ENCODE measurements around the gene EHBP1L1. TPM values are rescaled to one million over a fixed set of nuclear protein-coding genes. Genes with fewer than 3 reads are reported as not detected.
A peak's percentile ranks its signal among the peaks of the same experiment; 100 is the strongest.

Gene EHBP1L1
- total RNA-seq, 1 donor from 2014 or later = 4.7 TPM

DNA sequence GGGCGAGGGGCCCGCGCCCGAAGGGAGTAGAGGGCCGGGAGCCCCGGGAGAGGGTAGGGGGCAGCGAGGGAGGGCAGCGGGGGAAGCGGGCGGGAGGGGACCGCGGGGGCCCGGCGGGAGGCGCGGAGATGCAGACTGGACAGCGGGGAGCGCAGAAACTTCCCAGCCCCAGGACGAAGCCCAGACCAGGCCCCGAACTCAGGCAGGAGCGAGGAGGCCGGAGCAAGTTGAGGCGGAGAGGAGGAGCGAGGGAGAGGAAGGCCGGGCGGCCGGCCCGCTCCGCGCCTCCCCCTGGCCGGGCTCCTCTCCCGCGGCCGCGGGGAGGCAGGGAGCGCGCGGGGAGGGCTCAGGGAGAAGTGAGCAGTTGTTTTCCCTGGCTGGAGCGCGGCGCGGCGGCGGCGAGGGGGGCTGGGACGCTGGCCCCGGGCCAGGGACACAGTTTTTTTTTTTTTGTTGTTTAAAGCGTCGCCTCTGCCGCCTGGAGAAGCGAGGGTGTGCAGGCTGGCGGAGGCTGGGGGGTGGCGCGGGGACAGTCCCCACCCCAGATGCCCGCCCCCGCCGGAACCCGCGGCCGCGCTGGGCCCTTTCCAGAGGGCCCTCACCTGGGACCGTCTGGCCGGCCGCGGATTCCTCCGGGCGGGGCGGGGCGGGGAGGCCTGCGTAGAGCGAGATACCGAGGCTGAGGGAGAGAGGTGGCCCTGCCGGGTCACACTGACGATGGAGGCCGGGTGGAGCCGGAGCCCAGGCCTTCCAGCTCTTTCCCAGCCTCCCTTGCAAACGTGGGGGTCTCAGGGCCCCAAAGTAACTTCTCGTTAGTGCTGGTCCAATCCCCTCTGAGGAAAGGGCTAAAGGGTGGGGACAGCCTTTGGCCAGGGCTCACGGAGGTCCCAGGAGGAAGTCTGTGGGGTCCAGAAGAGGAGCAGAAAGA is 17.6 kb upstream of the EHBP1L1 start, which contains the start of gene LTBP3:
LTBP3 (minus strand) TSS at position 358 of the 928 bp plus-strand sequence. CDS start 400 bp downstream, outside the sequence.
- Mint-ChIP-seq H3K9me3 (ENCODE audit: unreplicated experiment) (no peaks in the 10 kb centered on the region), H3K36me3 (ENCODE audit: low read depth, unreplicated experiment) (peaks cover 7% of the 10 kb centered on the region), H3K4me3 (ENCODE audit: unreplicated experiment) (peak within 1 kb of the TSS; percentile 80), H3K27me3 (ENCODE audit: unreplicated experiment) (peaks cover 38% of the 10 kb centered on the region), H3K27ac (ENCODE audit: unreplicated experiment) (no peak within 1 kb of the TSS), H3K4me1 (ENCODE audit: unreplicated experiment) (peaks cover 19% of the 10 kb centered on the region)
- no peak for DNase-seq (ENCODE audit: low spot score)
- TF ChIP-seq, protein P1, sequence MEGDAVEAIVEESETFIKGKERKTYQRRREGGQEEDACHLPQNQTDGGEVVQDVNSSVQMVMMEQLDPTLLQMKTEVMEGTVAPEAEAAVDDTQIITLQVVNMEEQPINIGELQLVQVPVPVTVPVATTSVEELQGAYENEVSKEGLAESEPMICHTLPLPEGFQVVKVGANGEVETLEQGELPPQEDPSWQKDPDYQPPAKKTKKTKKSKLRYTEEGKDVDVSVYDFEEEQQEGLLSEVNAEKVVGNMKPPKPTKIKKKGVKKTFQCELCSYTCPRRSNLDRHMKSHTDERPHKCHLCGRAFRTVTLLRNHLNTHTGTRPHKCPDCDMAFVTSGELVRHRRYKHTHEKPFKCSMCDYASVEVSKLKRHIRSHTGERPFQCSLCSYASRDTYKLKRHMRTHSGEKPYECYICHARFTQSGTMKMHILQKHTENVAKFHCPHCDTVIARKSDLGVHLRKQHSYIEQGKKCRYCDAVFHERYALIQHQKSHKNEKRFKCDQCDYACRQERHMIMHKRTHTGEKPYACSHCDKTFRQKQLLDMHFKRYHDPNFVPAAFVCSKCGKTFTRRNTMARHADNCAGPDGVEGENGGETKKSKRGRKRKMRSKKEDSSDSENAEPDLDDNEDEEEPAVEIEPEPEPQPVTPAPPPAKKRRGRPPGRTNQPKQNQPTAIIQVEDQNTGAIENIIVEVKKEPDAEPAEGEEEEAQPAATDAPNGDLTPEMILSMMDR (IDR thresholded peaks at IDR 0.05; ENCODE audit: unreplicated experiment) = no peak

DNA sequence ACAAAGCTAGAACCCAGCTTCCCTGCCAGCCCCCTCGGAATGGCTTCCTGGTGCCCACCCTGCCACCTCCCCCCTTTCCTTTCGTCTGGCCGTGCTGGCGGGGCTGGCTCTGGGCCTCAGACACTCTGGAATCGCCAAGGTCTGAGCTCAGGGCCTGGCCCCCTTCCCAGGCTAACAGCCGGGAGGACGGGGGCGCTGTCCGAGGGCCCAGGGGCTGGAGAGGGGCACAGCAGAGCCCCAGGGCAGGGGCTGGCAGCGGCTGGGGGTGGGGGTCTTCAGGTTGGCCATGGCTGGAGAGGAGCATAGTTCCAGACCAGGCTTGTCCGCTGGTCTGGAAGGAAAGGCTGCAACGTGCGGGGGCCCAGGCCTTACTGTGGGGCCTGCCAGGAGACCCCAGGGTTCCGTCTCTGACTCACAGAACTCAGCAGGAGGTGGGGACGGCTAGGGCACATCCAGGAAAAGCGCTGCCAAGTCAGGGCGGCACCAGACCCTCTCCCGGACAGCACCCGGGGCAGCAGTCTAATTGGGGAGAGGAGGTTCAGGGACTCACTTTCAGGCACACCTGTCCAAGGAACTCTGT is 16.8 kb upstream of the EHBP1L1 start:
- H3K36me3 Mint-ChIP-seq (ENCODE audit: low read depth, unreplicated experiment) = peaks cover 7% of the 10 kb centered on the region
- DNase-seq (ENCODE audit: low spot score) = no peak
- no peaks in the 10 kb centered on the region for H3K9me3 Mint-ChIP-seq (ENCODE audit: unreplicated experiment)
- no peak overlapping the region for H3K4me3 Mint-ChIP-seq (ENCODE audit: unreplicated experiment)
- TF ChIP-seq, protein P1 (IDR thresholded peaks at IDR 0.05; ENCODE audit: unreplicated experiment) = no peak
- H3K4me1 Mint-ChIP-seq (ENCODE audit: unreplicated experiment) = peaks cover 19% of the 10 kb centered on the region
- no peak overlapping the region for H3K27ac Mint-ChIP-seq (ENCODE audit: unreplicated experiment)
- peaks cover 40% of the 10 kb centered on the region for H3K27me3 Mint-ChIP-seq (ENCODE audit: unreplicated experiment)

DNA sequence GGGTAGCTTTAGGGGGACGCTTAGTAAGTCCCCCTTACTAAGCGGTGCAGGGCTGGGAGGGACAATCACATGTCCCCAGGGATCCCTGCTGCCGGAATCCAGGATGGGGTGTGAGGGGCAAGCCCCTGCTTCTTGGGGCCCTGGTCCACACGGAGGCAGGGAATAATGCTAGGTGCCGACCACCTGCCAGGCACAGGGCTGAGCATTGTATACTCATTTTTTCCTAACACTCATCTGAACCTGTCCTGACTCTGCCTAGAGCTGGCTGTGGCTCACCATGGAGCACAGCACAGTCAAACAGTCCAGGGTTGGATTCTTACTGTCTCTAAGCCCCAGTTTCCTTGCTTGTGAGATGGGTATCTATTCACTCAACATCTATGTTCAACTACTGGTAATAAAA is 16.3 kb upstream of the EHBP1L1 start:
- TF ChIP-seq, protein P1 (IDR thresholded peaks at IDR 0.05; ENCODE audit: unreplicated experiment) = no peak
- H3K9me3 Mint-ChIP-seq (ENCODE audit: unreplicated experiment) = no peaks in the 10 kb centered on the region
- no peak overlapping the region for H3K27ac Mint-ChIP-seq (ENCODE audit: unreplicated experiment)
- peaks cover 7% of the 10 kb centered on the region for H3K36me3 Mint-ChIP-seq (ENCODE audit: low read depth, unreplicated experiment)
- peaks cover 19% of the 10 kb centered on the region for H3K4me1 Mint-ChIP-seq (ENCODE audit: unreplicated experiment)
- no peak for DNase-seq (ENCODE audit: low spot score)
- peaks cover 37% of the 10 kb centered on the region for H3K27me3 Mint-ChIP-seq (ENCODE audit: unreplicated experiment)
- no peak overlapping the region for H3K4me3 Mint-ChIP-seq (ENCODE audit: unreplicated experiment)

DNA sequence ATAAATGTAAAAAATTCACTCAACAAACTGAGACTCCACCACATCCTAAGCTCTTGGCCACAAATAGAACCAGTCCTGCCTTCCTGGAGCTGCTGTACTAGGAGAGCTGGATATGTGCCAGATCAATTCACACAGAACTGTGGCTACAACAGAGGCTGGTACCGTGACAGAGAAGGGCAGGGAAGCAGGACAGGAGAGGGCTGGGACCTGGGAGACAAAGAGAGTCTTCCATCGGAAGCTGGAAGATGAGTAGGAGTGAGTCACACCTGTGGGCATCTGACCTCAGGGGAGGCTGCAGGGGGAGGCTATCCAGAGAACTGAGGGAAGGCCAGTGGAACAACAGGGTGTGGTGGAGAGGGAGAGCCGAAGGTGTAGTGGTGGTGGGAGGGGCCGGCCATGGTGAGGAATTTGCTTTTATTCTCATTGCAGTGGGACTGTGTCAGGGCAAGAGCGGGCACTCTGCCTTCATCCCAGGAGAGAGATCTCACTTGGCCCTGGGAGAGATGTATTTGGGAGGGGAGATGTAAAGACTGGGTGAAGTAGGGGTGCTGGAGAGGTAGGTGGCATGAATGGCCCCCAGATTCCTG is 15.8 kb upstream of the EHBP1L1 start:
- Mint-ChIP-seq H3K36me3 (ENCODE audit: low read depth, unreplicated experiment) (peaks cover 7% of the 10 kb centered on the region), H3K27ac (ENCODE audit: unreplicated experiment) (no peak overlapping the region), H3K9me3 (ENCODE audit: unreplicated experiment) (no peaks in the 10 kb centered on the region), H3K4me1 (ENCODE audit: unreplicated experiment) (peaks cover 16% of the 10 kb centered on the region), H3K4me3 (ENCODE audit: unreplicated experiment) (no peak overlapping the region), H3K27me3 (ENCODE audit: unreplicated experiment) (peaks cover 33% of the 10 kb centered on the region)
- DNase-seq (ENCODE audit: low spot score) = no peak
- TF ChIP-seq, protein P1 (IDR thresholded peaks at IDR 0.05; ENCODE audit: unreplicated experiment) = no peak

Measured in endothelial cell (in vitro differentiated cells).